ENCODE data around the gene USP24. TPM values are rescaled to one million over a fixed set of nuclear protein-coding genes. Genes with fewer than 3 reads are reported as not detected.
"Not testable (repeated sequence)": the region's sequence is repeated elsewhere in the genome, so short reads cannot be mapped to it uniquely, and the experiment has no call there.

The USP24 gene
- total and polyA plus RNA-seq, 4 donors: 42.5 to 70.6 (median 46.9) TPM

DNA sequence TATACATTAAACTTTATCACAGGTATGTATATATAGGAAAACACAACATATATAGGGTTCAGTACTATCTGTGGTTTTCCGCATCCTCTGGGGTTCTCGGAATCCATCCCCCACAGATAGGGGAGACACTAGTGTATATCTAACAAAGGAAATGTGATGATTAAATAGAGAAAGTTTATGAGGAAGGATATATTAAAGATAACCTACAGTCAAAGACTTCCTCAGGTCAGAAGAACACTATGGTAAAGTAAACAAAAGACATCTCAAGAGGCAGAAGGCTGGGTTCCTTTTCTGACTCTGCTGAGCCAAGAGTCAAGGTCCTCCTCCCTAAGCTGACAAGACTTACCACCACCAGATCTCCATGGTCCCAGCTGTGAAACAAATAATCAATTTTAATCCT lies 12.1 kb downstream of the USP24 start:
- H3K36me3 ChIP-seq (ENCODE audit: control insufficient read depth, insufficient read depth, low read length): peaks cover 7% of the 10 kb centered on the region
- H3K4me1 ChIP-seq (ENCODE audit: control insufficient read depth, insufficient read depth, low read length): no peaks in the 10 kb centered on the region
- H3K27me3 ChIP-seq (ENCODE audit: control insufficient read depth, insufficient read depth, low read length): no peaks in the 10 kb centered on the region
- H3K4me3 ChIP-seq (ENCODE audit: low read depth, low read length): no peak overlapping the region
- H3K9me3 ChIP-seq (ENCODE audit: control insufficient read depth, insufficient read depth, low read length): no peaks in the 10 kb centered on the region
- H3K27ac ChIP-seq (ENCODE audit: low read depth, low read length): no peak overlapping the region
- no CpG with 5 or more reads among the region's 2 CpGs for WGBS (ENCODE audit: insufficient coverage)
- DNase-seq (ENCODE audit: low read depth in 4 of 6, low spot score in 6 of 6): no peak

DNA sequence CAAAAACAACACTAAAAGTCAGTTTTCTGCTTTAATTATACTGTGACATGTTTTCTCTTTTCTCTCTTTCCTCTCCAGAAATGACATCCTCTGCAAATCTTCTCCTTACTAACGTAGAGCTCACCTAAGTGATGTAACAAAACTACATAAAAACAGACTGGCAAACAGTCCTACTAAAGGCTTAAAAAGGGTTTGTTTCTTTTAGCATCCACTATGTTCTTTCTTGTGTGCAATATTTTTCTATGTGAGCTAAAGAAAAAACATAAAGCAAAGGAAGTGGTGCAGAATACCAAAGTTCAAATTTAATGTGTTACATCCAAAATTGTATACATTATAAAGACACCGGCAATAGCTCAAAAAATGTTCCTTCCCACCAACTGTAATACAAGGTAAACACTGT lies 14.5 kb downstream of the USP24 start:
- DNase-seq (ENCODE audit: low read depth in 4 of 6, low spot score in 6 of 6): no peak
- H3K27me3 ChIP-seq (ENCODE audit: control insufficient read depth, insufficient read depth, low read length): no peaks in the 10 kb centered on the region
- no CpG with 5 or more reads among the region's 2 CpGs for WGBS (ENCODE audit: insufficient coverage)
- H3K4me3 ChIP-seq (ENCODE audit: low read depth, low read length): no peak overlapping the region
- no peaks in the 10 kb centered on the region for H3K9me3 ChIP-seq (ENCODE audit: control insufficient read depth, insufficient read depth, low read length)
- peaks cover 4% of the 10 kb centered on the region for H3K36me3 ChIP-seq (ENCODE audit: control insufficient read depth, insufficient read depth, low read length)
- H3K27ac ChIP-seq (ENCODE audit: low read depth, low read length): no peak overlapping the region
- no peaks in the 10 kb centered on the region for H3K4me1 ChIP-seq (ENCODE audit: control insufficient read depth, insufficient read depth, low read length)

DNA sequence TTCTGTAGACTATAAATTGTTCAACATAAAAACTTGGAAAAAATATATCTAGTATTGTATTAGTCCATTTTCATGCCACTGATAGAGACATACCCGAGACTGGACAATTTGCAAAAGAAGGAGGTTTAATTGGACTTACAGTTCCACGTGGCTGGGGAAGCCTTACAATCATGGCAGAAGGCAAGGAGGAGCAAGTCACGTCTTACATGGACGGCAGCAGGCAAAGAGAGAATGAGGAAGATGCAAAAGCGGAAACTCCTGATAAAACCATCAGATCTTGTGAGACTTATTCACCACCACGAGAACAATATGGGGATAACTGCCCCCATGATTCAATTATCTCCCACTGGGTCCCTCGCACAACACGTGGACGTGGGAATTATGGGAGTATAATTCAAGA lies 15.4 kb downstream of the USP24 start:
- H3K36me3 ChIP-seq (ENCODE audit: control insufficient read depth, insufficient read depth, low read length); H3K9me3 ChIP-seq (ENCODE audit: control insufficient read depth, insufficient read depth, low read length); H3K4me1 ChIP-seq (ENCODE audit: control insufficient read depth, insufficient read depth, low read length); H3K27me3 ChIP-seq (ENCODE audit: control insufficient read depth, insufficient read depth, low read length); H3K27ac ChIP-seq (ENCODE audit: low read depth, low read length); DNase-seq (ENCODE audit: low read depth in 4 of 6, low spot score in 6 of 6); H3K4me3 ChIP-seq (ENCODE audit: low read depth, low read length): not testable (repeated sequence)
- 100% methylated on average over 4 of the region's 9 CpGs for WGBS (ENCODE audit: insufficient coverage)

DNA sequence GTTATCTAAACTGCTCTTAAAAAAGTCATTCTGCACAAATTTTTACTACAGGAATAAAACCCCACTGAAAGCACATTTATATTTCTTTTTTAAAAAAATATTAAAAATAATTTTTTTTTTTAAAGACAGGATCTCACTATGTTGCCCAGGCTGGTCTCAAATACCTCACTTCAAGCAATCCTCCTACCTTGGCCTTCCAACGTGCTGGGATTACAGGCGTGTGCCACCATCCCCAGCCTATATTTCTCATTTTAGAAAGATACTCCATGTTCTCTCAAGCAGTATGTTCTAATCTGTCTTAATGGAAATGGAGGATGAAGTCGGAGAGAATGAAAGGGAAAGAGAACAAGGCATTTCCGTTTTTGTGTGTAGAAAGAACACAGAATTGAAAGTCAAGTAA lies 17.1 kb downstream of the USP24 start:
- WGBS (ENCODE audit: insufficient coverage): 83% methylated on average over 2 of the region's 4 CpGs
- no peak for DNase-seq (ENCODE audit: low read depth in 4 of 6, low spot score in 6 of 6)

DNA sequence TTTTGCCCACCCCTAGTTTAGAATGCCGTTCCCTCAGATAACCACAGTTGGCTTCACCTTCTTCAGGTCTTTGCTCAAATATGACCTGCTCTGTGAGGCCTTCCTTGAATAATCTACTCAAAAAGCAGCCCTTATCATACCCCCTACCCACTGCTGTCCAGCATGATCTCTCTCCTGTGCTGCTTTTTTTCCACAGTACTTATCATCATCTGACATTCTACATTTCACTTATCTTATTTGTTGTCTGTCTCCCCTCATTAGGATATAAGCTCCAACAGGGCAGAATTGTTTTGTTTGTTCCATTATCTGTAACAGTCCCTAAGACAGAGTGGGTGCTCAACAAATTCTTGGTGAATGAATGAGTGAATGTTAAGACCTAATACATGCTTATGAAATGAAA lies 18.1 kb downstream of the USP24 start:
- no peaks in the 10 kb centered on the region for H3K9me3 ChIP-seq (ENCODE audit: control insufficient read depth, insufficient read depth, low read length)
- H3K4me3 ChIP-seq (ENCODE audit: low read depth, low read length): no peak overlapping the region
- no peaks in the 10 kb centered on the region for H3K27me3 ChIP-seq (ENCODE audit: control insufficient read depth, insufficient read depth, low read length)
- H3K4me1 ChIP-seq (ENCODE audit: control insufficient read depth, insufficient read depth, low read length): no peaks in the 10 kb centered on the region
- H3K27ac ChIP-seq (ENCODE audit: low read depth, low read length): no peak overlapping the region
- no peak for DNase-seq (ENCODE audit: low read depth in 4 of 6, low spot score in 6 of 6)
- peaks cover 4% of the 10 kb centered on the region for H3K36me3 ChIP-seq (ENCODE audit: control insufficient read depth, insufficient read depth, low read length)
- WGBS (ENCODE audit: insufficient coverage): 93% methylated on average over 1 of the region's 1 CpG

More for the DNA sequence above, 17.1 kb downstream of the USP24 start:
- H3K36me3 ChIP-seq (ENCODE audit: control insufficient read depth, insufficient read depth, low read length): peaks cover 4% of the 10 kb centered on the region
- H3K27ac ChIP-seq (ENCODE audit: low read depth, low read length): no peak overlapping the region
- H3K9me3 ChIP-seq (ENCODE audit: control insufficient read depth, insufficient read depth, low read length): no peaks in the 10 kb centered on the region
- no peaks in the 10 kb centered on the region for H3K27me3 ChIP-seq (ENCODE audit: control insufficient read depth, insufficient read depth, low read length)
- no peaks in the 10 kb centered on the region for H3K4me1 ChIP-seq (ENCODE audit: control insufficient read depth, insufficient read depth, low read length)
- H3K4me3 ChIP-seq (ENCODE audit: low read depth, low read length): no peak overlapping the region

DNA sequence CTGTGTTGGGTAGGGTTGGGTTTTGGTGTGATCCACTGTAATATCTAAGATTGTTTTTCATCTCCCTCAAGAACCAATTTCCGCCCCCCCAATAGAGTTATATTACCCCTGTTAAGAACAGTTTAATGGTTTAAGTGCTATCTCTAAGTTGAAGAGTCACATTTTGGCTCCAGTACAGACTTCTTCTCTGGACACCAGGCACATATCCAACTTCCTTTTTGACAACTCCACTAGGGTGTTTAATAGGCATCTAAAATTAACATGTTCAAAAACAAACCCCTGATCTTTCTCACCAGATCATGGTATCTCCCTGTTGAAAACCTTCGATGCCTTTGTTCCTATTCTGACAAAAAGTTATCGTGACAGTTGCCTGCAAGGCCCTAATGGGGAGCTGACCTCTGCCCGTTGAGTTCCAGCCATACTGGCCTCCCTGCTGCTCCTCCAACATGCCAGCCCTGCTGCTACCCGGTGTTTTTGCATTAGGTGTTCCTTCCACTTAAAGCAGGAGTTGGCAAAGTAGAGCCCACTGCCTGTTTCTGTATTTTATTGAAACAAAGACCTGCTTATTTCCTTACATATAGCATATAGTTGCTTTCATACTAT lies 18.6 kb downstream of the USP24 start:
- Histone ChIP-seq H3K36me3 (ENCODE audit: control insufficient read depth, insufficient read depth, low read length) (peaks cover 4% of the 10 kb centered on the region), H3K27ac (ENCODE audit: low read depth, low read length) (no peak overlapping the region), H3K4me1 (ENCODE audit: control insufficient read depth, insufficient read depth, low read length) (no peaks in the 10 kb centered on the region), H3K27me3 (ENCODE audit: control insufficient read depth, insufficient read depth, low read length) (no peaks in the 10 kb centered on the region), H3K9me3 (ENCODE audit: control insufficient read depth, insufficient read depth, low read length) (no peaks in the 10 kb centered on the region), H3K4me3 (ENCODE audit: low read depth, low read length) (no peak overlapping the region)
- 64% methylated on average over 4 of the region's 5 CpGs for WGBS (ENCODE audit: insufficient coverage)
- no peak for DNase-seq (ENCODE audit: low read depth in 4 of 6, low spot score in 6 of 6)

DNA sequence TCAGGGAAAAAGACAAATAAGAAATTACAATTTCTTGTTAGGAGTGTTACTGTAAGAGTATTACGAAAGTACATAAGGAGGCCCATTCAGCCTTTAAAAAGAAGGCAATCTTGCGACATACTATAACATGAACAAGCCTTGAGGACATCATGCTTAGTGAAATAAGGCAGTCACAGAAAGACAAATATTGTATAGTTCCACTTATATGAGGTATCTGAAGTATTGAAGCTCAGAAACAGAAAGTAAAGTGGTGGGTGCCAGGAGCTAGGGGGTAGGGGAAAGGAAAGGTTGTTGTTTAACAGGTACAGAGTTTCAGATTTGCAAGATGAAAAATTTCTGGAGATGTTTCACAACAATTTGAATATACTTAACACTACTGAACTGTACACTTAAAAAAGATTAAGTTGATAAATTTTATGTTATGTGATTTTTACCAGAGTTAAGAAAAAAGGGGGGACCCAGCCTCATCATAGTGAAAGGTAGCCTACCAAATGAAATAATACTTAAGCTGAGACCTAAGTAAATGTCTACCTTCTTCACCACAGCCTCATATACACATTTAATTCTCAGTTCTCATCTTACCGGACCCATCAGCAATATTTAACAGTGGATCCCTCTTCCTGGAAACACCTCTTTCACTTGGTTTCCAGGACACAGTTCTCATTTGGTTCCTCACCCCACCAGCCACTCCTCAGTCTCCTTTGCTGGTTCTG lies 19.5 kb downstream of the USP24 start:
- Histone ChIP-seq H3K36me3 (ENCODE audit: control insufficient read depth, insufficient read depth, low read length) (peaks cover 4% of the 10 kb centered on the region), H3K27ac (ENCODE audit: low read depth, low read length) (no peak overlapping the region), H3K27me3 (ENCODE audit: control insufficient read depth, insufficient read depth, low read length) (no peaks in the 10 kb centered on the region), H3K9me3 (ENCODE audit: control insufficient read depth, insufficient read depth, low read length) (no peaks in the 10 kb centered on the region), H3K4me3 (ENCODE audit: low read depth, low read length) (no peak overlapping the region), H3K4me1 (ENCODE audit: control insufficient read depth, insufficient read depth, low read length) (no peaks in the 10 kb centered on the region)
- no peak for DNase-seq (ENCODE audit: low read depth in 4 of 6, low spot score in 6 of 6)
- WGBS (ENCODE audit: insufficient coverage): 100% methylated on average over 2 of the region's 3 CpGs

DNA sequence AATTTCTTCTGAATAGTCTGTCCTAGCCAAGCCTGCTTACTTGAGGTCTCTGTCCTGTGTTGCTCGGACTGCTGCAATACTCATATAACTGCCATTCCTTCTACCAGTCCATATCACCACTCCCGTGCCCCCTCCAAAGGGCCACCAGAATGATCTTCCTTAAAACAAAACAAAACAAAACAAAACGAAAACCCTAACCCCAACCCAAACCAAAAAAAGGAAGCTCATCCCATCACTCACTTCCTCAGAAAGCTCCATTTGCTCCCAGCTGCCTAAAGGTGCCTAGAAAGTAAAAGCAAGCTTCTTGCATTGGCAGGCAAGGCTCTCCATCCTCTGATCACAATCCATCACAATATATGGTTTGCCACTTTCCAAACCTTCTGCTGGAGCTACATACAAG lies 20.3 kb downstream of the USP24 start:
- Histone ChIP-seq H3K36me3 (ENCODE audit: control insufficient read depth, insufficient read depth, low read length) (peaks cover 4% of the 10 kb centered on the region), H3K27ac (ENCODE audit: low read depth, low read length) (no peak overlapping the region), H3K4me1 (ENCODE audit: control insufficient read depth, insufficient read depth, low read length) (no peaks in the 10 kb centered on the region), H3K9me3 (ENCODE audit: control insufficient read depth, insufficient read depth, low read length) (no peaks in the 10 kb centered on the region), H3K4me3 (ENCODE audit: low read depth, low read length) (no peak overlapping the region), H3K27me3 (ENCODE audit: control insufficient read depth, insufficient read depth, low read length) (no peaks in the 10 kb centered on the region)
- 82% methylated on average over 3 of the region's 3 CpGs for WGBS (ENCODE audit: insufficient coverage)
- no peak for DNase-seq (ENCODE audit: low read depth in 4 of 6, low spot score in 6 of 6)

DNA sequence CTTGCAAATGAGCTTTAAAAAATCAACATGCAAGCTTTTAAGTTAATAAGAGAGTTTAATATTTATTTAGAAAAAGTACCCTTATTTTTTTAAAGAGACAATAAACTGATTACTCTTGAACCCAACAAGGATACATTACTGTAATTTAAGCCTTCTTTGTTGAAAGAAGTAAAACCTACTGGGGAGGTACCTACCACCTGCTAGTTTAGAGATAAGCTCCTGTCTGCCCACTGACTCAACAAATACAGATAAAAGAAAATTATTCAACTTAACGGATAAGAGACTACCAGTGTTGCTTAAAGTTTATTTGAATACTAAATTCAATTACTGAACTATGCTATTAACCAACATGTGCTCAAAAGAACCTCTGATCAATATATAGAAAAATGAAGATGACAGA lies 23.1 kb downstream of the USP24 start:
- no peaks in the 10 kb centered on the region for H3K4me1 ChIP-seq (ENCODE audit: control insufficient read depth, insufficient read depth, low read length)
- no peak overlapping the region for H3K4me3 ChIP-seq (ENCODE audit: low read depth, low read length)
- no peaks in the 10 kb centered on the region for H3K36me3 ChIP-seq (ENCODE audit: control insufficient read depth, insufficient read depth, low read length)
- no peak for DNase-seq (ENCODE audit: low read depth in 4 of 6, low spot score in 6 of 6)
- H3K9me3 ChIP-seq (ENCODE audit: control insufficient read depth, insufficient read depth, low read length): no peaks in the 10 kb centered on the region
- H3K27me3 ChIP-seq (ENCODE audit: control insufficient read depth, insufficient read depth, low read length): no peaks in the 10 kb centered on the region
- no peak overlapping the region for H3K27ac ChIP-seq (ENCODE audit: low read depth, low read length)
- no CpG with 5 or more reads among the region's 1 CpG for WGBS (ENCODE audit: insufficient coverage)

DNA sequence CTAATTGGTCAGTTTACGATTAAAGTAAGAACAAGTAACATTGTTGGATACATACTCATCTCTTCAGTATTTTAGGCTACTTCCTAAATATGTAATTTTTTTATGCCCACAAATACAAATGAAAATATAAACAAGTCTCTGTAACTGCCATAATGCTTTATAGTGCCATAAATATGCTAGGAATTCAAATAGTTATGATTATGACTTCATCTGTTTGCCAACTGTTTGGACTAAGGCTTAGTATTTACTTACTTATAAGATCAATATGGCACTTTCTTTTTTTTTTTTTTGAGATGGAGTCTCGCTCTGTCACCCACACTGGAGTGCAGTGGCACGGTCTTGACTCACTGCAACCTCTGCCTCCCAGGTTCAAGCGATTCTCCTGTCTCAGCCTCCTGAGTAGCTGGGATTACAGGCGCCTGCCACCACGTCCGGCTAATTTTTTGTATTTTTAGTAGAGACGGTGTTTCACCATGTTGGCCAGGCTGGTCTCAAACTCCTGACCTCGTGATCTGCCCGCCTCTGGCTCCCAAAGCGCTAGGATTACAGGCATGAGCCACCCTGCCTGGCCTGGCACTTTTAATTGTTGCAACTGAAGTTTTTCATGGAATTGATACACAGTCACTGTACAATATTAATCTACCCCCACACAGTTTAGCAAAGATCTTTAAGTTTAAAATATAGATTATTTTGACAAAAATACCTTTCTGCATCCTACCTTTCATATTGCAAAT lies 23.8 kb downstream of the USP24 start:
- H3K4me3 ChIP-seq (ENCODE audit: low read depth, low read length); H3K36me3 ChIP-seq (ENCODE audit: control insufficient read depth, insufficient read depth, low read length); H3K4me1 ChIP-seq (ENCODE audit: control insufficient read depth, insufficient read depth, low read length); DNase-seq (ENCODE audit: low read depth in 4 of 6, low spot score in 6 of 6); H3K9me3 ChIP-seq (ENCODE audit: control insufficient read depth, insufficient read depth, low read length); H3K27me3 ChIP-seq (ENCODE audit: control insufficient read depth, insufficient read depth, low read length); H3K27ac ChIP-seq (ENCODE audit: low read depth, low read length): not testable (repeated sequence)
- 97% methylated on average over 5 of the region's 11 CpGs for WGBS (ENCODE audit: insufficient coverage)
